ES-I3 (cell line): ENCODE results near the gene VWA1.
"Not testable (repeated sequence)": the region's sequence is repeated elsewhere in the genome, so short reads cannot be mapped to it uniquely, and the experiment has no call there.

Source experiments
- H3K36me3 ChIP-seq: 2 replicates; pipeline ENCODE4 v1.6.1; 2013; ENCODE audit warnings: mild to moderate bottlenecking, low read length, control low read depth, moderate library complexity; ENCODE audit not compliant: insufficient read depth
- H3K4me1 ChIP-seq: 2 replicates; pipeline ENCODE4 v1.6.1; 2013; ENCODE audit warnings: mild to moderate bottlenecking, control low read depth, low read length; ENCODE audit not compliant: insufficient read depth
- H3K9ac ChIP-seq: 2 replicates; pipeline ENCODE4 v1.6.1; 2013; ENCODE audit warnings: low read depth, mild to moderate bottlenecking, low read length, moderate library complexity
- H3K9me3 ChIP-seq: 2 replicates; pipeline ENCODE4 v1.6.1; 2013; ENCODE audit warnings: mild to moderate bottlenecking, low read length, moderate library complexity; ENCODE audit not compliant: control insufficient read depth, insufficient read depth

The VWA1 gene

GRCh38 chr1:1399872-1400575, 35.5 kb upstream of the VWA1 start:
- H3K36me3 ChIP-seq, result peaks cover 29% of the 10 kb centered on the region
- peaks cover 4% of the 10 kb centered on the region; the same call in 1 of the 2 replicates for H3K4me1 ChIP-seq
- no peaks in the 10 kb centered on the region for H3K9me3 ChIP-seq
- H3K9ac ChIP-seq, result peak overlapping the region; percentile 76

GRCh38 chr1:1400576-1401456, 34.7 kb upstream of the VWA1 start:
- Histone ChIP-seq H3K36me3 (peaks cover 30% of the 10 kb centered on the region), H3K9me3 (no peaks in the 10 kb centered on the region), H3K4me1 (peaks cover 4% of the 10 kb centered on the region; the same call in 1 of the 2 replicates), H3K9ac (peak overlapping the region; percentile 76)

GRCh38 chr1:1401457-1402010, 34.0 kb upstream of the VWA1 start:
- Histone ChIP-seq H3K4me1 (peaks cover 9% of the 10 kb centered on the region; the same call in 1 of the 2 replicates), H3K9ac (no peak overlapping the region), H3K9me3 (no peaks in the 10 kb centered on the region), H3K36me3 (peaks cover 30% of the 10 kb centered on the region)

GRCh38 chr1:1402072-1402900, 33.2 kb upstream of the VWA1 start:
- H3K4me1 ChIP-seq, result peaks cover 9% of the 10 kb centered on the region; the same call in 1 of the 2 replicates
- H3K9me3 ChIP-seq, result no peaks in the 10 kb centered on the region
- peaks cover 26% of the 10 kb centered on the region for H3K36me3 ChIP-seq
- no peak overlapping the region for H3K9ac ChIP-seq

- H3K9ac ChIP-seq, H3K4me1 ChIP-seq, H3K9me3 ChIP-seq: not testable (repeated sequence)
- peaks cover 20% of the 10 kb centered on the region for H3K36me3 ChIP-seq
These were observed 32.5 kb upstream of the VWA1 start for GRCh38 chr1:1402901-1403392.

GRCh38 chr1:1403653-1404052, 31.8 kb upstream of the VWA1 start:
- H3K4me1 ChIP-seq, result peaks cover 5% of the 10 kb centered on the region; the same call in 1 of the 2 replicates
- no peaks in the 10 kb centered on the region for H3K9me3 ChIP-seq
- H3K9ac ChIP-seq, result no peak overlapping the region
- H3K36me3 ChIP-seq, result peaks cover 16% of the 10 kb centered on the region

- peaks cover 22% of the 10 kb centered on the region for H3K36me3 ChIP-seq
- H3K4me1 ChIP-seq, result peaks cover 11% of the 10 kb centered on the region
- H3K9ac ChIP-seq, result peak overlapping the region; percentile 91
- H3K9me3 ChIP-seq, result no peaks in the 10 kb centered on the region
These were observed 29.2 kb upstream of the VWA1 start for GRCh38 chr1:1406101-1406820.

GRCh38 chr1:1406821-1407635, 28.5 kb upstream of the VWA1 start, which contains the start of gene MRPL20:
TSS of gene MRPL20 (minus strand) at chr1:1407293. CDS start at chr1:1407217, 76 bp downstream.
- H3K9ac ChIP-seq, result peak within 1 kb of the TSS; percentile 91
- H3K4me1 ChIP-seq, result peaks cover 11% of the 10 kb centered on the region
- H3K36me3 ChIP-seq, result peaks cover 18% of the 10 kb centered on the region
- H3K9me3 ChIP-seq, result peaks cover 1% of the 10 kb centered on the region

GRCh38 chr1:1407636-1408318, 27.7 kb upstream of the VWA1 start:
- H3K36me3 ChIP-seq, result peaks cover 18% of the 10 kb centered on the region

GRCh38 chr1:1410238-1410637, 25.3 kb upstream of the VWA1 start:
- H3K4me1 ChIP-seq, result peaks cover 11% of the 10 kb centered on the region
- not testable (repeated sequence) for H3K9me3 ChIP-seq
- peaks cover 11% of the 10 kb centered on the region for H3K36me3 ChIP-seq
- peak overlapping the region; percentile 37; the same call in 1 of the 2 replicates for H3K9ac ChIP-seq

More at GRCh38 chr1:1407636-1408318, 27.7 kb upstream of the VWA1 start:
- peaks cover 8% of the 10 kb centered on the region for H3K9me3 ChIP-seq
- peaks cover 11% of the 10 kb centered on the region for H3K4me1 ChIP-seq
- H3K9ac ChIP-seq, result peak overlapping the region; percentile 91

GRCh38 chr1:1411626-1412025, 23.9 kb upstream of the VWA1 start:
- no peak overlapping the region for H3K9ac ChIP-seq

GRCh38 chr1:1412311-1412902, 23.1 kb upstream of the VWA1 start:
- not testable (repeated sequence) for H3K4me1 ChIP-seq, H3K9me3 ChIP-seq, H3K36me3 ChIP-seq, H3K9ac ChIP-seq

More at GRCh38 chr1:1411626-1412025, 23.9 kb upstream of the VWA1 start:
- H3K9me3 ChIP-seq, result peaks cover 8% of the 10 kb centered on the region
- H3K36me3 ChIP-seq, result 0 out of 2 replicates have a peak, but pooled peaks cover 6% of the 10 kb centered on the region
- H3K4me1 ChIP-seq, result peaks cover 6% of the 10 kb centered on the region
